GM13977 (cell line): Measurements from ENCODE around the gene ERN1.

ENCODE experiments used
- DNase-seq: peaks from one replicate; pipeline ENCODE4 v3.0.0; 2012; ENCODE audit warnings: low spot score
- in situ Hi-C: fragments of 300-500 bp; cut with MboI; formaldehyde crosslinking; loops from one replicate; pipeline ENCODE4 v1.12.0; 2022; ENCODE audit warnings: low sequenced_read_pairs, low pct_unique_long_range_greater_than_20kb, mixed read lengths, inconsistent platforms; ENCODE audit not compliant: unreplicated experiment
- TF ChIP-seq, protein P1 (sequence below): IDR thresholded peaks from 2 replicates; pipeline ENCODE4 v1.5.1; 2012; ENCODE audit warnings: mild to moderate bottlenecking, control low read depth; ENCODE audit not compliant: insufficient read depth; ENCODE audit errors: extremely low read depth, missing control alignments

The ERN1 gene

DNA sequence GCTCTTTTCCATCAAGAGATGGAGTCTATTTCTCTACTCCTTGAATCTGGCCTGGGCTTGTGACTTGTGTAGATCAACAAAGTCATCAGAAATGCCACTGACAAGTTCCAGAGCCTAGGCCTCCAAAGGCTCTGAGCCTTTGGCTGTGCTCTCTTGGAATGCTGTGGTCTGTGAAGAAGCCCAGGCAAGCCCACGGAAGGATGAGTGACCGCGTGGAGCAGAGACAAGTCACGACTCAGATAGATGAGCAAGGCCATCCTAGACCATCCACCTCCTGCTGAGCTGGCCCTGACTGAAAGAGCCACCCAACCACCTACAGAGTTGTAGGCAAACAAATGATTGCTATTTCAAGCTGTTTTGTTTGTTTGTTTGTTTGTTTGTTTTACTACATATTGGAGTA, 97.9 kb downstream of the ERN1 start:
- TF ChIP-seq, protein P1, sequence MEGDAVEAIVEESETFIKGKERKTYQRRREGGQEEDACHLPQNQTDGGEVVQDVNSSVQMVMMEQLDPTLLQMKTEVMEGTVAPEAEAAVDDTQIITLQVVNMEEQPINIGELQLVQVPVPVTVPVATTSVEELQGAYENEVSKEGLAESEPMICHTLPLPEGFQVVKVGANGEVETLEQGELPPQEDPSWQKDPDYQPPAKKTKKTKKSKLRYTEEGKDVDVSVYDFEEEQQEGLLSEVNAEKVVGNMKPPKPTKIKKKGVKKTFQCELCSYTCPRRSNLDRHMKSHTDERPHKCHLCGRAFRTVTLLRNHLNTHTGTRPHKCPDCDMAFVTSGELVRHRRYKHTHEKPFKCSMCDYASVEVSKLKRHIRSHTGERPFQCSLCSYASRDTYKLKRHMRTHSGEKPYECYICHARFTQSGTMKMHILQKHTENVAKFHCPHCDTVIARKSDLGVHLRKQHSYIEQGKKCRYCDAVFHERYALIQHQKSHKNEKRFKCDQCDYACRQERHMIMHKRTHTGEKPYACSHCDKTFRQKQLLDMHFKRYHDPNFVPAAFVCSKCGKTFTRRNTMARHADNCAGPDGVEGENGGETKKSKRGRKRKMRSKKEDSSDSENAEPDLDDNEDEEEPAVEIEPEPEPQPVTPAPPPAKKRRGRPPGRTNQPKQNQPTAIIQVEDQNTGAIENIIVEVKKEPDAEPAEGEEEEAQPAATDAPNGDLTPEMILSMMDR, result no peak
- in situ Hi-C loops, result no loop called here
- DNase-seq, result no peak

DNA sequence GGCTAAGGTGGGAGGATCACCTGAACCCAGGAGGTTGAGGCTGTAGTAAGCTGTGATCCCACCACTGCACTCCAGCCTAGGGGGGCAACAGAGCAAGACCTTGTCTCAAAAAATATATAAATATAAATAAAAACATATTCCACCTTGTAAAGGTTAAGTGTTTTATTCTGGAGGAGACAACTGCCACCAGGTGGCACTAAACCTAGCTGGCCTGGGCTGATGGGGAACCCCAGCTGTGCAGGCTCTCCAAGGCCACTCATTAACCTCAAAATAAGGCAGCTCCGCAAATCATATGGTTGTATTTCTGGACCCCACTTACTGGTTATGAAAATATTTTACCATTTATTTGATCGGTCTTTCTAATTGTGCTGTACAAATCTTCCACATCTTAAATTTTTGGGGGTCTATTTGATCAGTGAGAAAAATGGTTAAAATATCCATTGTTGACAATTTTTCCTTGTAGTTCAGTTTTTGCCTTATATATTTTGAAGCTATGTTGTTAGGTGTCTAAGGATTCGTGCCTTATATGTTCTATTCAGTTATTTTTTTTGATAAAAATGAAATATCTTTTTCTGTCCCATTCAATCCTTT, 101.0 kb downstream of the ERN1 start:
- in situ Hi-C loops, result loop anchor here (10.0 kb wide), 1 partner anchor 256 kb away; no protein-coding TSS in a partner anchor
- DNase-seq, result peak; percentile 65
- TF ChIP-seq, protein P1, result peak; percentile 67

DNA sequence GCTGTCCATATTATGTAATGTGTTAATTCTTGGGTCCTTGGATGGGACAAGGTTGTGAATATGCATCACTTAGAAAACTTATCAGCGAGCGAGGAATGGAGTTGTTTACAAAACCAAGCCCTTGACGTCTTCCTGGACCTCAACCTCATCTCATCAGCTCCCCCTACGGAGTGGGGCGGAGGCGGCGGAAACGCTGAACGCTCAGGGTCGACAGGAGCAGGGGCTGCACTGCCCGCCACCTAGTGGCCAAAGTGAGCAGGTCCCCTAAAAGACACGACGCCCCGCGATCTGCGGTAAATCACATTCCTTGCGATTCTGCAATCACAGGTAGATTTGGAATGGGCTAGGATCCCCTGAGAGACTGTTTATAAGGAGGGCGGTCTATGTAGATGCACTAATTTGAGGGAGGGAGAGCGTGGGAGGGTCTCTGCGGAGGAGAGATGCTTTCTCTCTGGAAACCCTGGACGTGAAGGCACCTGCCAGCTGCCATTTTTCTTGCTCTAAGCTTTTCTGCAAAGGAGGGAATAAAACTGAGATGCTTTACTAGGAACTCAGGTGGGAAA, 104.1 kb downstream of the ERN1 start:
- DNase-seq, result peak; percentile 66
- in situ Hi-C loops, result loop anchor here (10.0 kb wide), 1 partner anchor 259 kb away; no protein-coding TSS in a partner anchor
- TF ChIP-seq, protein P1, result peak; percentile 95

DNA sequence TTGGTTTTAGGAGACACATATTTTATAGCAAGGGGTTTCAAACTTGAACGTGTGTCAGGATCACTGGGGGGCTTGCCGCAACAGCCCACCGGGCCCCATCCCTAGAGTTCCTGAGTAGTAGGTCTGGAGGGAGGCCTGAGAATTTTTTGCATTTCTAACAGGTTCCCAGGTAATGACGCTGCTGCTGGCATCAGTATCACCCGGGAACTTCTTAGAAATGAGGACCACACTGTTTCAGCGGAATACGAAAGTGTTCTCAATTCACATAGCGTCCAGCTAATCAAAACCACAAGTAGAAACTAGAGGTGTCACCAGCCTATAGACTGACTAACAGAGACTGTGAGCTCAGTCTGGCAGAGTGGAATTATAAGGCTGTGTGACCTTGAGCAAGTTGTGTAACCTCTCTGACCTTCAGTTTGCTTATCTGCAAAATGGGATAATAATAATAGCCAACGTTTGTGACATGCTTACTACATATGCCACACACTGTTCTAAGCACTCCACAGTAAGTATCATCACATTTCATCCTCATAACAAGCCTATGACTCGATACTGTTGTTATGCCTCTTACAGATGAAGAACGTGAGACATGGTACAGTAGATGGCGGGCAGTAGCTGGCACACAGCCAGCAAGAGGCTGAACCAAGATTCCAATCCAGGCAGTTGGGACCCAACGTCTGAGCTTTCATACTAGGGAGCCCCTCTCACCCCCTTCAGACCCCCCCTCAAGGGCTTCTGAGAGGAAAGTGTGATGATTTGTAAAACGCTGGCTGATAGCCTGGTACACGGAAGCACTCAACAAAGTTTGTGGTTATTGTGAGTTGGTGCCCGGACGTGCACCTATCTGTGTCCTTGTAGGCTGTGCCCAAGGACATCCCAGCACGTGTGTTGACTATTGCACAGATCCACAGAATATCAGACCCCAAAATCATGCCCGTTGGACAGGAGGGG, 104.9 kb downstream of the ERN1 start:
- in situ Hi-C loops, result loop anchor here (5.0 to 10.0 kb wide), 2 partner anchors 112 to 260 kb away; no protein-coding TSS in a partner anchor

DNA sequence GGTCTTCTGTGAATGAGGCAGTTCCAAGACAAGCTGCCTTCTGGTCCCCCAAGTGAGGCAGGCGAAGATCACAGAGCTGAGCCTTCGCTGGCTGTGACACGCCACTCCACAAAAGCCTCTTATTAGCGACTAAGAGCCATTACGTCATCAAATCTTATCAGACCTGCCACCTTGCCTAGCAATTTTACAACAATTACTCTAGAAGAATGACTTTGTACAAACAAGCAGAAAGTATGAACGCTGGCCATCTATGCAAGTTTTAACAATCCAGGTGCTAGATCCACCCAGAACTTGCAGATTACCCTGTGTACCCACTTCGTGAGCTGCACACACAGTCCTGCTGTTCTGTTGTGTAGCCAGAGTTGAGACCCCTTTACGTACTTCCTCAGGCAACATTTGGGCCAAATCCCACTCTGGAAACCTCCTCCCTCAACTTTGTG, 105.7 kb downstream of the ERN1 start:
- TF ChIP-seq, protein P1, result no peak
- DNase-seq, result no peak
- in situ Hi-C loops, result loop anchor here (5.0 to 10.0 kb wide), 2 partner anchors 113 to 261 kb away; no protein-coding TSS in a partner anchor

More for the DNA sequence above, 104.9 kb downstream of the ERN1 start:
- DNase-seq, result no peak
- TF ChIP-seq, protein P1, result no peak

DNA sequence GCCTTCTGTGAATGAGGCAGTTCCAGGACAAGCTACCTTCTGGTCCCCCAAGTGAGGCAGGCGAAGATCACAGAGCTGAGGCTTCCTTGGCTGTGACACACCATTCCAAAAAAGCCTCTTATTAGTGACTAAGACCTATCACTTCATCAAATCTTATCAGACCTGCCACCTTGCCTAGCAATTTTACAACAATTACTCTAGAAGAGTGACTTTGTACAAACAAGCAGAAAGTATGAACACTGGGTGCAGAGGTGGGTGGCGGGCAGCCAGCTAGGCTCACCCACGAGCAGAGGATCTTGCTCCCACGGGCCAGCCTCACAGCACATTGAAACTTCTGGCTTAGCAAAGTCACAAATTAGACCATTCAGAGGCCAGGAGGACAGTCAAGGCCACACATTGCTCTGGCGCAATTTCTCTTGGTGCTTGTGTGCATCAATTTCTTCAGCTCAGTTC, 107.3 kb downstream of the ERN1 start:
- DNase-seq, result no peak
- in situ Hi-C loops, result loop anchor here (5.0 to 10.0 kb wide), 2 partner anchors 115 to 262 kb away; no protein-coding TSS in a partner anchor
- TF ChIP-seq, protein P1, result no peak
